ENCODE measurements around the gene IL1RAPL2.

DNA sequence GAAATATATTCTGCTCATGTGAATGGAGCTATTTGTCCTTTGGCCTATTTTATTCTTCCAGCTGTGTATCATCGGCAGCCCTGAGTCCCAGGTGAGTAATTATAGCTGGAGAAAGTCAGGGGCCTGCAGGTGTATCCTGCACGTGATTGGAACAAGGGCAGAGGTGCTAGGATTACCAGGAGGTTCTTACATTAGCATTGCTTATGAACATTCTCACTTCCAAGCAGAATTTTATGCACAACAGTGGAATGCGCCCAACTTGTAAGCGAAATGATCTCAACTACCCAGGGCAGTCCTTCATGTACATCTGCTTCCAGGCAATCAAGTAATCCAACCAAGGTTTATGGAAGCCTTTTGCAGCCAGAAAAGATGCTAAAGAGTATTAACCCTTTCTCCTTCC is 1187.4 kb downstream of the IL1RAPL2 start:
- TF ChIP-seq, protein P1, sequence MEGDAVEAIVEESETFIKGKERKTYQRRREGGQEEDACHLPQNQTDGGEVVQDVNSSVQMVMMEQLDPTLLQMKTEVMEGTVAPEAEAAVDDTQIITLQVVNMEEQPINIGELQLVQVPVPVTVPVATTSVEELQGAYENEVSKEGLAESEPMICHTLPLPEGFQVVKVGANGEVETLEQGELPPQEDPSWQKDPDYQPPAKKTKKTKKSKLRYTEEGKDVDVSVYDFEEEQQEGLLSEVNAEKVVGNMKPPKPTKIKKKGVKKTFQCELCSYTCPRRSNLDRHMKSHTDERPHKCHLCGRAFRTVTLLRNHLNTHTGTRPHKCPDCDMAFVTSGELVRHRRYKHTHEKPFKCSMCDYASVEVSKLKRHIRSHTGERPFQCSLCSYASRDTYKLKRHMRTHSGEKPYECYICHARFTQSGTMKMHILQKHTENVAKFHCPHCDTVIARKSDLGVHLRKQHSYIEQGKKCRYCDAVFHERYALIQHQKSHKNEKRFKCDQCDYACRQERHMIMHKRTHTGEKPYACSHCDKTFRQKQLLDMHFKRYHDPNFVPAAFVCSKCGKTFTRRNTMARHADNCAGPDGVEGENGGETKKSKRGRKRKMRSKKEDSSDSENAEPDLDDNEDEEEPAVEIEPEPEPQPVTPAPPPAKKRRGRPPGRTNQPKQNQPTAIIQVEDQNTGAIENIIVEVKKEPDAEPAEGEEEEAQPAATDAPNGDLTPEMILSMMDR (conservative IDR thresholded peaks at IDR 0.05): no peak
- no peak for TF ChIP-seq EZH2 (IDR thresholded peaks at IDR 0.05; ENCODE audit: low read depth)

Measured in PC-9 (cell line).